Mononuclear cell (primary cell): ENCODE results near the gene YBX1. TPM values are rescaled to one million over a fixed set of nuclear protein-coding genes. Genes with fewer than 3 reads are reported as not detected.

ENCODE experiments used
- H3K27me3 ChIP-seq: 2 replicates; pipeline ENCODE4 v1.6.0; 2011; ENCODE audit warnings: low read length, control low read depth; ENCODE audit not compliant: insufficient read depth
- H3K4me1 ChIP-seq: 2 replicates; pipeline ENCODE4 v1.5.1; 2011; ENCODE audit warnings: mild to moderate bottlenecking, low read length, control low read depth; ENCODE audit not compliant: insufficient read depth
- H3K4me3 ChIP-seq: 2 replicates; pipeline ENCODE4 v1.5.1; 2011; ENCODE audit warnings: mild to moderate bottlenecking, low read length, moderate library complexity
- H3K9me3 ChIP-seq: 2 replicates; pipeline ENCODE4 v1.5.1; 2011; ENCODE audit warnings: low read depth, mild to moderate bottlenecking, control low read depth, low read length
- total RNA-seq: library from RNA; depleted of rRNA; stranded (reverse); fragments of >200 nt; gene quantifications from one replicate; pipeline ENCODE4 v1.2.3, GENCODE V29; 2012

The YBX1 gene
- total RNA-seq, 1 donor = 446 TPM

GRCh38 chr1:42736152-42736551 lies 53.9 kb downstream of the YBX1 start:
- Histone ChIP-seq H3K27me3 (no peaks in the 10 kb centered on the region), H3K4me1 (peaks cover 22% of the 10 kb centered on the region), H3K9me3 (no peaks in the 10 kb centered on the region), H3K4me3 (no peak overlapping the region)

- no peaks in the 10 kb centered on the region for H3K27me3 ChIP-seq
- H3K4me3 ChIP-seq = no peak overlapping the region
- H3K4me1 ChIP-seq = peaks cover 22% of the 10 kb centered on the region
- no peaks in the 10 kb centered on the region for H3K9me3 ChIP-seq
These were observed 54.5 kb downstream of the YBX1 start for GRCh38 chr1:42736571-42737200.

GRCh38 chr1:42737257-42737656 lies 55.0 kb downstream of the YBX1 start:
- Histone ChIP-seq H3K27me3 (no peaks in the 10 kb centered on the region), H3K9me3 (no peaks in the 10 kb centered on the region), H3K4me3 (no peak overlapping the region), H3K4me1 (peaks cover 22% of the 10 kb centered on the region)

- Histone ChIP-seq H3K27me3 (no peaks in the 10 kb centered on the region), H3K9me3 (no peaks in the 10 kb centered on the region), H3K4me1 (peaks cover 22% of the 10 kb centered on the region), H3K4me3 (no peak overlapping the region)
These were observed 55.9 kb downstream of the YBX1 start for GRCh38 chr1:42737986-42738677.

- Histone ChIP-seq H3K9me3 (no peaks in the 10 kb centered on the region), H3K4me3 (no peak overlapping the region), H3K4me1 (peaks cover 22% of the 10 kb centered on the region), H3K27me3 (no peaks in the 10 kb centered on the region)
These were observed 56.5 kb downstream of the YBX1 start for GRCh38 chr1:42738678-42739226.

- no peaks in the 10 kb centered on the region for H3K27me3 ChIP-seq
- no peak within 1 kb of the TSS for H3K4me3 ChIP-seq
- H3K4me1 ChIP-seq = peaks cover 22% of the 10 kb centered on the region
- H3K9me3 ChIP-seq = no peaks in the 10 kb centered on the region
These were observed 57.8 kb downstream of the YBX1 start, which contains the start of gene CLDN19 for GRCh38 chr1:42739753-42740700. Gene CLDN19 (minus strand): TSS chr1:42740236. CDS start chr1:42740063, 173 bp downstream.

GRCh38 chr1:42740851-42741580 lies 58.8 kb downstream of the YBX1 start:
- H3K27me3 ChIP-seq = no peaks in the 10 kb centered on the region
- H3K4me3 ChIP-seq = no peak overlapping the region
- H3K4me1 ChIP-seq = peaks cover 22% of the 10 kb centered on the region
- no peaks in the 10 kb centered on the region for H3K9me3 ChIP-seq

- H3K4me1 ChIP-seq = peaks cover 15% of the 10 kb centered on the region
- no peaks in the 10 kb centered on the region for H3K27me3 ChIP-seq
- H3K9me3 ChIP-seq = no peaks in the 10 kb centered on the region
- no peak overlapping the region for H3K4me3 ChIP-seq
These were observed 59.5 kb downstream of the YBX1 start for GRCh38 chr1:42741706-42742105.

GRCh38 chr1:42742141-42742540 lies 59.9 kb downstream of the YBX1 start:
- peaks cover 11% of the 10 kb centered on the region for H3K4me1 ChIP-seq
- no peaks in the 10 kb centered on the region for H3K27me3 ChIP-seq
- H3K4me3 ChIP-seq = no peak overlapping the region
- H3K9me3 ChIP-seq = no peaks in the 10 kb centered on the region

GRCh38 chr1:42742617-42743316 lies 60.5 kb downstream of the YBX1 start:
- H3K27me3 ChIP-seq = no peaks in the 10 kb centered on the region
- peaks cover 5% of the 10 kb centered on the region for H3K4me1 ChIP-seq
- no peaks in the 10 kb centered on the region for H3K9me3 ChIP-seq
- no peak overlapping the region for H3K4me3 ChIP-seq

GRCh38 chr1:42743317-42744147 lies 61.3 kb downstream of the YBX1 start:
- peaks cover 7% of the 10 kb centered on the region for H3K4me1 ChIP-seq
- no peak overlapping the region for H3K4me3 ChIP-seq
- H3K27me3 ChIP-seq = no peaks in the 10 kb centered on the region
- no peaks in the 10 kb centered on the region for H3K9me3 ChIP-seq

GRCh38 chr1:42744148-42744413 lies 61.9 kb downstream of the YBX1 start:
- H3K27me3 ChIP-seq = no peaks in the 10 kb centered on the region
- no peaks in the 10 kb centered on the region for H3K9me3 ChIP-seq
- H3K4me1 ChIP-seq = peaks cover 13% of the 10 kb centered on the region
- no peak overlapping the region for H3K4me3 ChIP-seq

GRCh38 chr1:42745851-42746250 lies 63.6 kb downstream of the YBX1 start:
- no peak overlapping the region for H3K4me3 ChIP-seq
- no peaks in the 10 kb centered on the region for H3K27me3 ChIP-seq

More at GRCh38 chr1:42745851-42746250, 63.6 kb downstream of the YBX1 start:
- Histone ChIP-seq H3K4me1 (peaks cover 18% of the 10 kb centered on the region), H3K9me3 (no peaks in the 10 kb centered on the region)
